HG03442 (cell line): Measurements from ENCODE around the gene CEP128.
"Not testable (repeated sequence)": the region's sequence is repeated elsewhere in the genome, so short reads cannot be mapped to it uniquely, and the experiment has no call there.

Experiments used
- ATAC-seq: cut with Tn5 transposase; IDR thresholded peaks from one replicate; pipeline ENCODE4 v1.9.1; 2021; ENCODE audit warnings: mild to moderate bottlenecking, moderate library complexity; ENCODE audit not compliant: unreplicated experiment

CEP128 gene

GRCh38 chr14:80954687-80955299 lies 13.3 kb upstream of the CEP128 start:
- no peak for ATAC-seq

DNA sequence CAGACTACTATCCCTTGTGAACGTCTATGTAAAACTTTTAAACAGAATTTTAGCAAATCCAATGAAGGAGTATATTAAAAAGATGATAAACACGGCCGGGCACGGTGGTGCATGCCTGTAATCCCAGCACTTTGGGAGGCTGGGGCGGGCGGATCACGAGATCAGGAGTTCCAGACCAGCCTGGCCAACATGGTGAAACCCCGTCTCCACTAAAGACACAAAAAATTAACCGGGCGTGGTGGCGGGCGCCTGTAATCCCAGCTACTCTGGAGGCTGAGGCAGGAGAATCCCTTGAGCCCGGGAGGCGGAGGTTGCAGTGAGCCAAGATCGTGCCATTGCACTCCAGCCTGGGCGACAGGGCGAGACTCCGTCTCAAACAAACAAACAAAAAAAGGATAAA lies 11.7 kb upstream of the CEP128 start:
- not testable (repeated sequence) for ATAC-seq

GRCh38 chr14:80951491-80951890 lies 10.0 kb upstream of the CEP128 start:
- no peak for ATAC-seq

- ATAC-seq, result no peak
These were observed 6.8 kb upstream of the CEP128 start for GRCh38 chr14:80948291-80948690.

DNA sequence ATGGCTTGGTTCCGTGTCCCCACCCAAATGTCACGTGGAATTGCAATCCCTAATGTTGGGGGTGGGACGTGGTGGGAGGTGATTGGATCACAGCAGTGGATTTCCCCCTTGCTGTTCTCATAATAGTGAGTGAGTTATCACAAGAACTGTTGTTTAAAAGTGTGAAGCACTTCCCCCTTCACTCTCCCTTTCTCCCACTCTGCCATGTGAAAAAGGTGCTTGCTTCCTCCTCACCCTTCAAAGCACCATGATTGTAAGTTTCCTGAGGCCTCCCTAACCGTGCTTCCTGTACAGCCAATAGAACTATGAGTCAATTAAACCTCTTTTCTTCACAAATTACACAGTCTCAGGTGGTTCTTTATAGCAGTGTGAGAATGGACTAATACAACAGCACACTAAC lies 5.3 kb upstream of the CEP128 start:
- no peak for ATAC-seq

- ATAC-seq, result no peak
These were observed 4.6 kb upstream of the CEP128 start for GRCh38 chr14:80946187-80946586.

DNA sequence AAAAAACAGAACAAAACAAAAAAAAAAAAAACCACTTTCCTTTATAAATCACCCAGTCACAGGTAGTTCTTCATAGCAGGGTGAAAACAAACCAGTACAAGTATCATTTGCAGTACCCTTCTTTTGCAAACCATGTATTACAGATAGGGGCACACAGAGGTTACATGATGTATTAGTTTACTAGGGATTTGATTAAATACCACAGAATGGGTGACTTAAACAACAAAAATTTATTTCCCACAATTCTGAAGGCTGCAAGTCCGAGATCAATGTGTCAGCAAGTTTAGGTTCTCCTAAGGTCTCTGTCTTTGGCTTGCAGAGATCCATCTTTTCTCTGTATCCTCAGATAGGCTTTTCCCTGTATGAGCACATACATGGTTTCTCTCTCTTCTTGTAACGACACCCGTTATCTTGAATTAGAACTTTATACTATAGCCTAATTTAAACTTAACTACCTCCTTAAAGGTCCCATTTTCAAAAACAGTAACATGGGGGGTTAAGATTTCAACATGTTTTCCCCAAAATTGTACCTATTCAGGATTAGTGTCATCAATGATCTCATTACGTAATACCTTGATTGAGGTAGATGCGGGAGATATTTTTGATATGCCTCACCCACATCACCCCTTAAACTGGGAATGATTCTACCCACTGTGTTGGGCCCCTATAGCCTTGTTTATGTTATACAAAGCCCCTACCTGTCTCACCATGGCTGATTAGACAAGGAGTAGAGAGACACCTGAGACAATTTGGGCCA lies 3.5 kb upstream of the CEP128 start:
- ATAC-seq, result no peak

- peak; percentile 3 for ATAC-seq
These were observed 658 bp upstream of the CEP128 start for GRCh38 chr14:80942191-80942600.

GRCh38 chr14:80940146-80940545 lies 1.4 kb downstream of the CEP128 start:
- no peak for ATAC-seq

GRCh38 chr14:80933686-80934085 lies 7.9 kb downstream of the CEP128 start:
- ATAC-seq, result no peak

GRCh38 chr14:80933282-80933681 lies 8.3 kb downstream of the CEP128 start:
- ATAC-seq, result no peak

DNA sequence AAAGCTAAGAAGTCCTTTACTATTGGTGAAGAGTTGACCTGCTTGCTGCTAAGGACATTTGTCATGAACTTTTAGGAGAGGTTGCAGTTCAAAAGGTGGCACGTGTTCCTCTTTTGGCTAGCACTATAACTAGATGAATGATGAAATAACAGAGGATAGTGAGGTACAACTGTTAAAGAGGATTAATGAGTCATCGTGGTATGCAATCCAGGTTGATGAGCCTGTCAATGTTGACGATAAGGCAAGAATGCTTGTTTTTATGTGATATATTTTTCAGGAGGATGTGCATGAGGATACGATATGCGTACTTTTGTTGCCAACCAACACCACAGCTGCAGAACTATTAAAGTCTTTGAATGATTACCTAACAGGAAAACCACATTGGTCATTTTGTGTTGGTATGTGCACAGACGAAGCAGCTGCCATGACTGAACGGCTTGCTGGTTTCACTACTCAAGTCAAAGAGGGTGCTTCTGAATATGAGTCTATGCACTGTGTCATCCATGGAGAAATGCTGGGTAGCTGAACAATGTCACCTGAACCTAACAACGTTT lies 10.6 kb downstream of the CEP128 start:
- peak; percentile 98 for ATAC-seq

DNA sequence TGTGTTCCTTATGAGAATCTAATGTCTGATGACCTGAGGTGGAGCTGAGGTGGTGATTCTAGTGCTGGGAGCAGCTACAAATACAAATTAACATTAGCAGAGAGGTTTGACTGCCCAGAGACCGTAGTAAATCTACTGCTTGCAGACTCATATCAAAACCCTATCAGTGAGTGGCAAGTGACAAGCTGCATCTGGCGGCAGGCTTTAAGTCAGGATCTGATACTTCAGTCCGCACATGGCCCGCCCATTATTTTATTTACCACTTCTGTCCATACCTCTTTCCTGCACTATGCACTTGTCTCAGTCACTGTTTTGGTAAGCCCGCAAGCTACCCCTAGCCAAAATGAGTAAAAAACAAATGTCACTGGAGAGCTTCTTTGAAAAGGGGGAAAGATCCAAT lies 11.4 kb downstream of the CEP128 start:
- peak; percentile 25 for ATAC-seq

GRCh38 chr14:80927083-80927989 lies 14.2 kb downstream of the CEP128 start:
- no peak for ATAC-seq

DNA sequence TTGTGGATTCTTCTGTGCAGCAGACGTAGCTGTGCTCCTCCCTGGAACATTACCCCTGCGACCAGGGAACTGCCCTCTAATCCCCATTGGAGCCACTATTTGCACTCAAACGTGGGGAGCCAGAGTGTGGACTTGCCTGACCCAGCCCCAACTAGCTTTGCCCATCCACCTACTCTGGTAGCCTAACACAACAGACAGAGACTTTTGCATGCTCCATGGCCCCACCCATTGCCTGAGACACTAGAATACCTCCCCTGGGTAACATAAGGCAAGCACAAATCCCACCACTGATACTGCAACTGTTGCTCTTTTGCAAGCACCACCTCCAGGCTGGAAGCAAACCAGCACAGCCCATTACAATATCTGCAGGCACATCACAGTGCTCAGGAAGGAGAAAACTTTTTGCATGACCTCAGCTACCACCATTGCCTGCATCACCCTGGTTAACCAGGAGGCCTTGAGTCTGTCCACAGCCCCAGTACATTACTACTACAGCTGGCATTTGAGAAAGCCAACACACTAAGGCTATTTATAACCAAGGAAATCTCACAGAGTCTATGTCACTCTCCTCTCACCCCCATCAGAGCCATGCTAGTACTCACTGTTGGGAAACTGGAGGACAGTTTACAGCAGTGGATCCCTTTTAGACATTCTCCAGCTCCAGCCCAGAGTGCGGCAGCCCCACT lies 15.0 kb downstream of the CEP128 start:
- no peak for ATAC-seq

DNA sequence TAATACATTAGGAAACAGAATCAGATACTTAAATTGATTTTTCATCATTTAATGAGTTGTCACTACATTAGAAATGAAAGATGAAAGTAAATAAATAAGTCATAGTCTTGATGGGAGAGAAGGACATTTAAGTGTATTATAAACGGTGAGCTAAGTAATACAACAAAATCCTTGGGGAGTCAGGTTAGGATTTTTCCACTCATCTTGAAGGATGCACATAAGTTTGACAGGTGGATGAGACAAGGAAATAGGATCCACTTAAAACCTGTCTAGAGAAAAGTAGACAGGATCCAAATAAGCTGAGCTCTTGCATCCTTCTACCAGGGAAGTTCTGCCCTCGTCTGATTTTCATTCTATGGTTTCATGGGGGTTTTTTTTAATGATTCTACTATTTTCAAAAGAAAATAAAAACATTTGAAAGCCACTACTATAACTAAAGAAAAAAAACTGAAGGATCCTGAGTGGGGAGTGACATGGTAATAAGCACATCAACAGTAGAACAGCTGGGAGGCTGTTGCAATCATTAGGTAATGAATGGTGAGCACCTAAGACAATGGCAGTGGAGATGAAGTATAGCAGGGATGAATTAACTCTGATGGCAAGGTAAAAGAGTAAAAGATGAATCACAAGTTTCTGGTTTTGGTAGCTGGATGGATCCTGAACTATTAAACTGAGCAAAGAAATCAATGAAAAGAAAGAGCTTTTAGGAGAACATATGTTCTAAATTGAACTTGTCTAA lies 17.0 kb downstream of the CEP128 start:
- ATAC-seq, result no peak

DNA sequence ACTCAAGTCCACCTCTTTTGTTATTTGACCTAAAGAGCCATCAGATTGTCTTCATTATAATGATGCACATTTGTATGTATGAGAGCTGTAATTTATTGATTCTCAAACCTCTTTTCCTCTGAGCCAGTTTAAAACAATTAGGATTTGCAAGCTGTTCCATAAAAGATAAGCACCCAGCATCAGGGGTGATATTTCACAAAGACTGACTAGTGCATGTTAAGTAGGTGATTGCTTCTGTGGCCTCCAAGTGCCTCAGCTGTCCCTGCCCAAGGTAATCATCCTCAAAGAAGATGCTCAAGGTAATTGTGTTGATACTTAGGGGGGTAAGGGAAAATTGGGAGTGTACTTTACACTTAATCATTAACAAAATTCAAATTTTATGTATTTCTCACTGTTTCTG lies 18.2 kb downstream of the CEP128 start:
- ATAC-seq, result no peak

DNA sequence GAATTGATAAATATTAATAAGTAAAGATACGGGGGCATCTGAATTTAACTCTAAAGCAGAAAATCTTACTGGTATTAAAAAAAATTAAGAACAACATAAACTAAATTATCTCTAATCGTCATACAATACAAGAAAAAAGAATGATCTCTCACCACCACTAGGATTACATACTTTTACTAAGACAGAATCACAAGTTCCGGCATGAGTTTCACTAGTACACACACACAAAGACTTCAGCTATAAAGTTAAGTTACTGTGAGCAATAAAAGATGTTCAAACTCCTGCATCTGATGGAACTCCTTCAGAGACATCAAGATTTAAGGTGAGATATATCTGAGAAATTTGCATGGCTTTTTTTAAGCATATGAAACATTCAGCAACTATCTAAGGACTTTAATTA lies 21.9 kb downstream of the CEP128 start:
- no peak for ATAC-seq

DNA sequence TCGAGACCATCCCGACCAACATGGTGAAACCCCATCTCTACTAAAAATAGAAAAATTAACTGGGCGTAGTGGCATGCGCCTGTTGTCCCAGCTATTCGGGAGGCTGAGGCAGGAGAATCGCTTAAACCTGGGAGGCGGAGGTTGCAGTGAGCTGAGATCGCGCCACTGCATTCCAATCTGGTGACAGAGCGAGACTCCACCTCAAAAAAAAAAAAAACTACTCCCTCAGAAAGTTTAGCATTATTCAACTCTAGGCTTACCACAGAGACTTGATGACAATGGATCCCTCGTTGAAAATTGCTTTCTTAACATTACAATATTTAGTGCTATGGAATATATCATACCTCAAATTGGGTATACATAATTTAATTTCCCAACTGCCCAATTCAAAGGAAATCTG lies 29.5 kb downstream of the CEP128 start:
- ATAC-seq, result not testable (repeated sequence)

GRCh38 chr14:80906946-80907345 lies 34.6 kb downstream of the CEP128 start:
- ATAC-seq, result no peak
